ENCODE measurements around the gene HOXC9.
"Not testable (repeated sequence)": the region's sequence is repeated elsewhere in the genome, so short reads cannot be mapped to it uniquely, and the experiment has no call there.

Gene HOXC9

DNA sequence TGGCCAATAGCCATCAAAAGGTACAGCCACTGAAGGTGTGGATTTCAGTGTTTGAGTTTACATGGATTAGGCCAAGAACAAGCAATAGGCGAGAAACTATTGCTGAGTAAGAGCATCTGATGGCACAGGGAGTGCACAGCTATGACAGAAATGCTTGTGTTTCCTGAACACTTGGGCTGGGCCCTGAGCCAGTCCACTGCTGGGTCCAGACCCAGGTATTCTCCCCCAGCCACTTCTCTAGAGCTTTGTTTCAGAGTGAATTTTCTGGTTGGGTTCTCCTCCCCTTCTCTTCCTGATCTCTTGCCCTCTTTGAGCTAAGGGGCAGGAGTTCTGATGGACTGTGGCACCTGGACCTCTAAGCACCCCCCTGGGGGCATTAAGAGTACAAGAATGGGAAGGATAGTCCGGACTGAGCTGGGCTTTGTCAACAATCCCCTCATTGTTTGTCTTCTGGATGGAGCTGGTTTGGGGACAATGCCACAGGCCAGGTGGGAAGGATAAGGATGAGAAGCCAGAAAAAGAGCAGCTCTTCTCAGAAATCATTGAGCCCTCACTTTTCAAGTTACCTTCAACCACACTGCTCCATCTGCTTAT is 41.2 kb downstream of the HOXC9 start:
- no peak for DNase-seq

DNA sequence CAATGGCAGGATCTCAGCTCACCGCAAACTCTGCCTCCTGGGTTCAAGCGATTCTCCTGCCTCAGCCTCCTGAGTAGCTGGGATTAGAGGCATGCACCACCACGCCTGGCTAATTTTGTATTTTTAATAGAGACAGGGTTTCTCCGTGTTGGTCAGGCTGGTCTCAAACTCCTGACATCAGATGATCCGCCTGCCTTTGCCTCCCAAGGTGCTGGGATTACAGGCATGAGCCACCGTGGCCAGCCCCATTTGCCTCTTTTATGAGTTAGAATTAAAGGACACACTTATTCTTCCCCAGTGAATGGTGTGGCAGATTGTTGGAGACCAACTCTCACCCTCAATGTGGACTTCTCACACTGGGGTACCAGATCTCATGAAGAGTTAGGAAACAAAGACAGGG is 42.1 kb downstream of the HOXC9 start:
- not testable (repeated sequence) for DNase-seq

DNA sequence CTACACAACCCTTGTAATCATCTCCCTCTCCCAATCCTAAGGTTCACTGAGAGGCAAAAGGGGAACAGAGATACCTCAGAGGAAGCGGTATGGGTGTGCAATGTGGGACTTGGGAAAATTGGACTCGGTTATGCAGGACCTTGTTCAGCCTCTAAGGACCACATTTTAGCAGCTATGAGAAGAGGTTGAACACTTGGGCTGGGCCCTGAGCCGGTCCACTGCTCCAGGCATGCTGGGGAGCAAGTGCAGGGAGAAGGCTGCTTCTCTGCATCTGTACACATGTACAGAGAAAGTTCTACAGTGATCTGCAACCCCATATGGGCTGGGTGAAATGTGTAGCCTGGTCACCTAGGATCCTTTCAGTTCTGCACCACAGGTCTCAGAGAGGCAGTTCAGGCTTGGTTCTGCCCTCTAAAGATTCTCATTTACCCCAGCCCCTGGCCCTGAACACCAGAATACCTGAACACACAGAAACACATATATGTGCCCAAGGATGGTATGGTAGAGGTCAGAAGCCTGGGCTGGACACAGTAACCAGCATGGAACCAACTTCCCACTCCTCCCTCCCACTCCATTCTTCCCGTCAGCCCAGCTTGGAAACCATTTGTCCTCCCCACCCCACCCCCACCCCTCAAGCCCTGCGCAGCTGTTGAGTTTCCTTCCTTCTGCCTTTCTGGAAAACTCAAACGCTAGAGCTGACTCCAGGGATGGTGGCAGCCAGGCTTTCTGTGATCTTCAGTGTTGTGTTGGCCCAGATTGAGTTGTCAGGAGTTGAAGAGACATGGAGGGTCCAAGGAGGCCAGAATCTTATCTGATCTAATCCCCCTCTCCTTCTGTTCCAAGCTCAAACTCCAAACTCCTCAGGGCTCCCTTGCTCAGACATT is 43.3 kb downstream of the HOXC9 start:
- DNase-seq: no peak

DNA sequence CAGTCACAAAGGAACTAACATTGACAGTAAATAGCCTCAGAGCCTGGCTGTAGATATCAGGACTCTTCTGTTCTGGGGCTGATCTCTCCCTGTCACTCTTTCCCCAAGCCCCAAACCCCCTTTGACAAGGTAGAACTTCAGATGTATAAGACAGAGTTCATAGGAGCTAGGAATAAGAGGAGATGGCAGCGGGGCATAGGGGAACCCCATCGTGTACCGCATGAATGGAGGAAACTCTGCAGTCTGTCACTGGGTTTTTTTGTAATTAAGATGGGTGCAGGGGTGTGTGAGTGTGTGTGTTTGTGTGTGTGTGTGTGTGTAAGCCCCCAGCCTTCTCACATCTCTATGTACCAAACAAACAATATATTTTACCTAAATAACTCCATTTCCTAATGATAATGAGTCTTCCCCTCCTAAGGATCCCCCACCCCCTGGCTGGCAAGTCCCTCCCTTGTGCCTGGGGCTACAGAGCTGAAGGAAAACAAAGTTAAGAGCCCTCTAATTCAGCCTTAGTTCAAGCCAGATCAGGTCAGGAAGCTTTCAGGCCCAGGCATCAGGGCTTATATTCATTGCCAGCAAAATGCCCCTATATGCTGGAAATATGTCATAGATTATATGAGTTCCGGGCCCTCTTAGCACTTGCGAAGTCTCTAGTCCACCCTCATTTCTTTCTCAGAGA is 44.6 kb downstream of the HOXC9 start:
- DNase-seq: no peak

DNA sequence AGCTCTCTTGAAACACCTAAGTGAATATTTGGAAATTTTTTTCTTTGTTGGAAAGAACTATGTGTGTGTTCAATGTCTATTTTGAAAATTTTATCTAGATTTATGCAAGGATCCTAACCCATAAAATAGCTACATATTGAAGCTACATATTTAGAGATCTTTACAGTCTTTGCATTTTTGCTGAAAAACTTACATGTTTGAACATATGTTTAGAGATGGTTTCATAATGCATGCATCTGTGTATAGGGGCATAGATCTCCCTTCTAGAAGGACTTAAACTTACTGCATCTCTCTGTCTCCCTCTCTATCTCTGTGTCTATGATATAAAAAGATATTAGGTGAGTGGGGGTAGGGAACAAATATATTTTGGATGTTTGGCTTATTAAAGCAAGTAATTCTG is 45.4 kb downstream of the HOXC9 start:
- DNase-seq: no peak

DNA sequence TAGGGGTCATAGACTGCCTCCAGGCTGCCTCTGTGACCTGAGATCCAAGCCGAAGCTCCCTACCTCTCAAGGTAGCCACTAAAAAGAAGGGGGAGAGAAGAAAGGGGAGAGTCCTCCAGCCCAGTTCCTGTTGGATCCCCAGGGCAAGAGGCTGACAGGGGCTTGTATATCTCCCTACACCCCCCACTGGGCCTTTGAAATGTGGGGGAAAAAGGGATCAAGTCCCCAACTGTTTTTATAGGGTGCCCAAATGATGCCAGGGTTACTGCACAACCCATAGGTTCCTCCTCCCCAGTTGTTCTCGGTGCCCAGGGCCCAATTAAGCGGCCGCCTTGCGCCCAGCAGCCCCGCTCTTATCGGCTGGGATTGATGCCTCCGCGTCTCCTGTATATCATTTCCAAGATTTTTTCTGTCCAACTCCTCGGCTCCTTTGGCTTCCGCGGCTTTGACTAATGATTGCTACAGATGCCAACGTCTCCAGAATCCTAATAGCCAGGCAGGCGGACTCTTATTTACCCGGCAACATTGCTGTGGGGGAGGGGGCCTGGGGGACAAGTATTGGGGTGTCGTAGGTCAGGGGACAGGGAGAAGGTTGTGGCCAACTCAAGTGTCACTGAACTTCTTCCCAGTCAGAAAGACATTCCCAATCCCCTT is 46.0 kb downstream of the HOXC9 start:
- DNase-seq: no peak

DNA sequence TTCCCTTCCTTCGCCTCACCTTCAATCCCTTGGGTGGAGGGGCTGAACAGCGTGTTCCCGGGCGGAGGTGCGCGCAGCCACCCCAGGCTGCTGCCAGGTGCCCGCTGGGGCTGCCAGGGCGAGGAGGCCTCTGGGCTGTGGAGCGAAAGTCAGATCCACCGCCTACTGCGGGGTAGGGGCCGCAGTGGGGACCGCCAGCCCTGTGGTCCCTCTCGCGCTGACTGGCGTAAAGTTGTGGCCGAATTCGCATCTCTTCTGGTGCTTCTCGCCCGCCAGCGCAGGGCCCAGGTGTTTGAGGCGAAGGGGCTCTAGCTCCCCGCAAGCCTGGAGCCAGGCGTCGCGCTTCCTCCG is 46.8 kb downstream of the HOXC9 start:
- DNase-seq: no peak

DNA sequence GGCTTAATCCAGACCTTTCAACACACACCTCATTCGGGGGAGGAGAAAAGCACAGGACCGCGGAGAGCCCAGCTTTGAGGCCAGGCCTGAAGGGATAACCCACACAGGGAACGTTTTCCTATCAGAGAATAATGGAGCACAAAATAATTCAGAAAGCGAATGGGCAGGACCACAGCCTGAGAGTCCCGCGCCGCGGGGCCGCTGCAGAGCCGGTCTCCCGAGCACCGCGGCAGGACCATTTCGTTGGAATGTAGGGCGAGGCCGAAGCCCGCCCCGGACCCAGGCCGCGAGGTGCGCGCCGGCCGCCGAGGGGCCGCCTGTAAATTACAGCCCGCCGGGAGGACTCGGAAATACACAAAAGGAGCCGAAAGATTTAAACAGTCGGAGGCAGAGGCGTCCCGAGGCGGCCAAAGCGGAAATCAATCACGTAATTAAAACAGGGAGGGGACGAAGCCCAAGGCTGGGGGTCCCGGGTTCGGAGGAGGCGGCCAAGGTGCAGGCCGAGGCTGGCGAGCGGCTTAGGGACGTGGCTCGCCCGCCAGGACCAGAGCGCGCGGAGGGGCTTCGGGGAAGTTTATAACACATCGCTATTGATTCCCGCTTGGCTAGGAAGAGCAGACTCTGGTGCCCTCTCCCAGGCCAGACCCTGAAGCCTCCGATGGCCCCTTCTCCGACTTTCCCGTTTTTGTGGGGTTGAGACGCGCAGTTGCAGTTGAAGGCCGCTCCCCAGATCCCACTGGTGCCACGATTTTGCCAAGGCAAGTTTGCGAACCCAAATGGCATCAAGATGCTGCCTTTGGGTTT is 47.4 kb downstream of the HOXC9 start:
- DNase-seq: no peak

DNA sequence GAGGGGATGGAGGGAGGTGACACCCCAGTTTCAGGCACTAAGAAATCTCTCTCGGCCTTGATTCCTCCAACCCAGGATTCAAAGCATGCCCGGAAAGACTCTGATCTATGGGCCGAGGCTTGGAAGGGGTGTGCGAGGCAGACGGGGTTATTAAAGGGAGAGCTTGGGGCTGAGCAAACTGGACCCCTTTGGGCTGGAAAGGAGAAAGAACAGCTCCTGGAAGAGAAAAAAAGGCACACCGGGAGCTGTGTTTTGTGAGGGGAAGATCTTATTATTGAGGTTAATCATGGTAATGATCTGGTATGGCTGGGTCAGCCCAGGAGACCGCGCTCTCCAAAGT is 48.0 kb downstream of the HOXC9 start:
- no peak for DNase-seq

DNA sequence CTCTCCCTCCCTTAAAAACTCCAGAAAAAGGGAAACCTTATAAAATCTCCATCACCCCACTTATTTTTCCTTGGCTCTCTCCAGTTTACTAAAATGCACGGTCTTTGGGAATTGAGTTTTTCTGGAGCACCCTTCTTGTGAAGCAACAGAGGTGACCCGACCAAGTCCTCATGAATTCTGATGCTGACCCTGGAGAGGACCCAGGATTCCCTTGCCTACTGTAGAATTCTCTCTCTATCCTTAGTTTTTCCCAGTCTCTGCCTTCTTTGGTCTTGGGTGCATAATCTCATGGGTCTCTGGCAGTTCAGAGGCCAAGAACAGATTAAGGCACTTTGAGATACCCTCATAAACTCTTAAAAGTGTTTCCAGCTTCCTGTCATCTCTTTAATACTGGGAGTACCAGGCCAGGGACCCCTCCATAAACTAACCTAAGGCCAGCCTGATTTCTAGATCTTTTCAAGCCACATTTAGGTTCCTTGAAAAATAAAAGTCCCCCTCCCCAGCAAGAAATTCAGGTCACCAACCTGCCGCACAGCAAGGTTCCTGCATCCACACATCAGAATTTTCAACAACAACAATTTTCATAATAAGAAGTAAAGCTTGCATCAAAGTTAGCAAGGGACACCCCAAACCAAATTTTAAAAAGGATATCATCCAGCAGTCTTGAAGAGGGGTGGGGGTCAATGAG is 48.6 kb downstream of the HOXC9 start:
- no peak for DNase-seq

DNA sequence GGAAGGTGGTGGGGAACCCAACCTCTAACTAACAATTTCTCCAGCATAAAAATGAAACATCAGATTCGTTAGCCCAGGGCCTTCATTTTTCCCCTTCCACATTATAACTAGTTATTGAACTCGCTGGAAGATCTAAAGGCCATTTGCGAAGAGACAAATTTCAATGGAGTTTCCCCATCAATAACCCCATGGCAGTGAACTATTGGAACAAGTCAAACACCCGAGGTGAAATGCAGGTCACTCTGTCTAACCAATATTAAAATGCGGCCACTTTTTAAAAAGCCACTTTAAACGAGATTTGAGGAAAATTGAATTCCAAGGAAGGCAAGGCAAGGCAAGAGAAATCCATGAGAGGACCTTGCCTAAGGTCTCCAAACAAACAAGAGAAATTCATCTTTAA is 49.1 kb downstream of the HOXC9 start:
- DNase-seq: no peak

DNA sequence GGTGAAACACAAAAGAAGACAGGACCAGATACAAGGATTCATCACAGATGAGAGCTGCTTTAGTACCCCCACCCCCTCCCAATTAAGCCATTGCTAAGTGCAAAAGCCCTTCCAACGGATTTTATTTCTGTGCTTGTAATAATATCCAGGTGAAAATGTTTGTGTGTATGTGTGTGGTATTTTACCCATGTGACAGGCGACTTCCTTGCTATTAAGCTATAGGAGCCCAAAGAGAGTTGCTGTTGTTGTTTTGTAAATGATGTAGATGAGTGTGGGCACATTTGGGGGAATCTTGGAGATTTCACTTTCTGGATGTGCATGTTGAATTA is 50.5 kb downstream of the HOXC9 start:
- no peak for DNase-seq

DNA sequence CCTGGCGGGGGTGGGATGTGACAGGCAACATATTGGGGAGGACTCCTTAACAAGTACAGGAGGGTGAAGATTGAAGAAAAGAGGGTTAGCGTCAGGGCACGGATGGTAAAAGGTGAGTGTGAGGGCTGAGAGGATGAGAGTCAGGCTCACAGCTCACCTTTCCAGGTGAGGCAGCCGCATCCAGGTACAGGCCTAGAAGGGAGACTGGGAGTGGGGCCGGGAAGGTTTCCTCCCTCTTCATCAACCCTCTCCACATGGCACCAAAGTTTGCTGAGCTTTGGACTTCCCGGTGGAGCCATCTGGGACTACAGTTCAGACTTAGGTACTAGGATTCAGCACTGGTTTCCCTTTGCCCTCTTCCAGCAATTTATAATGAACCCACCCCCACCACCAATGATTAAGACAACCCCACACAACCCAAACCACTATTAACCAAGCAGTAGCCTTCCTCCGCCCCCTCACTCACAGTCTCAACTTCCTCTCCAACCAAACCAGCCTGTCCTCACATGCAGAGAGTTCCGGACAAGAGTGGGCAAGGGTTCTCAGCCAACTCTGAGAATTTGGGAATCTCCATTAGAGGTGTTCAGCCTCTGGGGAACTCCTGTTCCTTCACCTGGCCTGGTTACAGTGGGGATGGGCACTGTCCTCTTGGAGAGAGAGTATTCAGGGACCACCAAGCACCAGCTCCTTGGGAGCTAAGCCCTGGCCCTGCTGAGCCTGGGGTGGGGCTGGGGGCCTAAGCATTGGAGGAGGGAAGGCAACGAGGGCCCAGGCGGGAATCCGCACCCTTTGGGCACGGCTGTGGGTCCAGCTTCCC is 51.3 kb downstream of the HOXC9 start:
- no peak for DNase-seq

DNA sequence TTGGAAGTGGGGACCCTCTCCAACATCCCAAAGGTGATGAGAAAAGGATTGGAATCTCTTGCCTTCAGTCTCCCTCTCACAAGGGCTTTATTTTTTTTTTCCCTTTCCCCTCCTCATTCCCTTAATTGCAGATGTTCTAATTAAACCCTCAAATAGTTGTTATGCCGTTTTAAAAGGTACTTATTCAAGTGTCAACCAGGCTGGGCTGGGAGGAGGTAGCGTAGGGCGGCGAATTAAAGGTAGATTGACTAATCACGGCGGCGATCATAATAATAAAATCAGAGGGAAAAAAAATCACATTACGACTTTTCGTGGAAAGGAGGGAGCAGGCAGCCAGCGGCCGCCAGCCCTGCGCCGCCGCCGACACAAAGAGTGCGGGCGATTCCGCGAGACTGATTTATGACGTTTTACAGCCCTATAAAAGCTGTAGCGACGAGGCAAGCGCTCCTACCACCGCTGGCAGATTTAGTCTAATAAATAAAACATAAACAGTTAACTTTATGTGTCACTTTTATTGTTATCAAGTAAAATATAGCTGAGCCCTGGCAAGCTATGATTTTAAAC is 52.0 kb downstream of the HOXC9 start:
- no peak for DNase-seq

DNA sequence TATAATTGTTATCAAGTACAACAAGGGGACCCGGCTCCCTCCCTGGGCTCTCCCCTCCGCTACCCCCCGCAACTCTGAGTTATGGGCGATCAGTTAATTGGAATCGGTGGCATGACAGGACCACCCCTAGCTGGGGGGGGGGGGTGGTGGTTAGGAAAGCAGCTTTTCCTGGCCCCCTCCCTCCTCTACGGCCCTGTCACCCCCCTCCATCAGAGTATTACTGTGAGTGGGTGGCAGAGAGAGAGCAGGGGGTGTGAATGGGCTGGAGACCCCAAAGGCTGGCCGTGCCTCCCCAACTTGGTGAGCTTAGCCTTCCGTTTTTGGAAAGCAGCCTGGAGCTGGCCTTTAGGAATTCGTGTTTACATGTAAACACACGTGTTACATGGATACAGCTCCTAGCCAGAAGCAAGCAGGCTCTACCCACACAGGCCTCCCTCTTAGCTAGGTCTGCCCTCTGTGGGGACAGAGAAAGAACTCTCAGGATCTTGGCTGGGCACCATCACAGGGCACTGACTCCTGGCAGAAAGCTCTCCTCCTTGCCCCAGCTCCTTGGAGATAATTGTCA is 52.6 kb downstream of the HOXC9 start:
- DNase-seq: no peak

Measured in activated CD4-positive, alpha-beta T cell treated with anti-CD3 and anti-CD28 coated beads, Interleukin-2, Interleukin-6, amounts not matched to agents 100 ng/mL and 50 ng/mL, durations not matched to agents 16 hours and 8 hours (primary cell).